NB4 (cell line): ENCODE data around the gene GON4L.

Experiments
- MYC ChIP-seq: IDR thresholded peaks from 2 replicates; pipeline ENCODE4 v1.6.1; 2011; ENCODE audit warnings: low read depth, low read length
- TF ChIP-seq, protein P1 (sequence below): IDR thresholded peaks from one replicate; pipeline ENCODE4 v1.5.1; 2012; ENCODE audit warnings: low read depth, low read length

DNA sequence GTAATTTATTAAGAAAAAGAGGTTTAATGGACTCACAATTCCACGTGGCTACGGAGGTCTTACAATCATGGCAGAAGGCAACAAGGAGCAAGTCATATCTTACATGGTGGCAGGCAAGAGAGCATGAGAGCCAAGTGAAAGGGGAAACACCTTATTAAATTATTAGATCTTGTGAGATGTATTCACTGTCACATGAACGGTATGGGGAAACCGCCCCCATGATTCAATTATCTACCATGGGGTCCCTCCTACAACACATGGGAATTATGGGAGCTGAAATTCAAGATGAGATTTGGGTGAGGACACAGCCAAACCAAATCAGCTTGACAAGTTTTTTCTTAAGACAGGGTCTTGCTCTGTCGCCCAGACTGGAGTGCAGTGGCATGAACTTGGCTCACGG lies 153.8 kb downstream of the GON4L start:
- TF ChIP-seq, protein P1, sequence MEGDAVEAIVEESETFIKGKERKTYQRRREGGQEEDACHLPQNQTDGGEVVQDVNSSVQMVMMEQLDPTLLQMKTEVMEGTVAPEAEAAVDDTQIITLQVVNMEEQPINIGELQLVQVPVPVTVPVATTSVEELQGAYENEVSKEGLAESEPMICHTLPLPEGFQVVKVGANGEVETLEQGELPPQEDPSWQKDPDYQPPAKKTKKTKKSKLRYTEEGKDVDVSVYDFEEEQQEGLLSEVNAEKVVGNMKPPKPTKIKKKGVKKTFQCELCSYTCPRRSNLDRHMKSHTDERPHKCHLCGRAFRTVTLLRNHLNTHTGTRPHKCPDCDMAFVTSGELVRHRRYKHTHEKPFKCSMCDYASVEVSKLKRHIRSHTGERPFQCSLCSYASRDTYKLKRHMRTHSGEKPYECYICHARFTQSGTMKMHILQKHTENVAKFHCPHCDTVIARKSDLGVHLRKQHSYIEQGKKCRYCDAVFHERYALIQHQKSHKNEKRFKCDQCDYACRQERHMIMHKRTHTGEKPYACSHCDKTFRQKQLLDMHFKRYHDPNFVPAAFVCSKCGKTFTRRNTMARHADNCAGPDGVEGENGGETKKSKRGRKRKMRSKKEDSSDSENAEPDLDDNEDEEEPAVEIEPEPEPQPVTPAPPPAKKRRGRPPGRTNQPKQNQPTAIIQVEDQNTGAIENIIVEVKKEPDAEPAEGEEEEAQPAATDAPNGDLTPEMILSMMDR, result no peak
- no peak for TF ChIP-seq MYC
